Effector CD4-positive, alpha-beta T cell (primary cell): Measurements from ENCODE around the gene CISH.

Source experiments
- DNase-seq: peaks from one replicate; pipeline ENCODE4 v3.0.0-alpha.2; 2020

The CISH gene

DNA sequence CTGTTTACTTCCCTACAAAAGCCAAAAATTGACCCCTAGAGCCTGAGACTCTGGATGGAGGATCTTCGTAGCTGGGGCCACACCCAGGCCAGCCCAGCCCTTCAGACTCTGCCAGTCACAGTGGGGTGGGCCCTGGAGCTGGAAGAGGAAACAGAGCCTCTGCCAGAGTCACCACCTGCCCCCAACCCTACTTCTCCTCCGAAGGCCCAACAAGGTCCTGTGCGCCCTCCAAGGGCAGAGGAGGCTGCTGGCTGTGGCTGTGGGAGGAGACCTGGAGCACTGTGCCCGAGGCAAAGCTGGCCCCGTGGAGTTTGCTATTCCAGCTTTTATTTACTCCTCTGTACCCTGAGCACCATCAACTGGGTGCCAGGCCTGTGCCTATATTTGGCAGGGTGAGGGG is 19.0 kb downstream of the CISH start:
- no peak for DNase-seq

GRCh38 chr3:50591196-50591741 is 20.3 kb downstream of the CISH start:
- no peak for DNase-seq

- DNase-seq, result no peak
Measured at GRCh38 chr3:50588759-50589433, 22.7 kb downstream of the CISH start.

DNA sequence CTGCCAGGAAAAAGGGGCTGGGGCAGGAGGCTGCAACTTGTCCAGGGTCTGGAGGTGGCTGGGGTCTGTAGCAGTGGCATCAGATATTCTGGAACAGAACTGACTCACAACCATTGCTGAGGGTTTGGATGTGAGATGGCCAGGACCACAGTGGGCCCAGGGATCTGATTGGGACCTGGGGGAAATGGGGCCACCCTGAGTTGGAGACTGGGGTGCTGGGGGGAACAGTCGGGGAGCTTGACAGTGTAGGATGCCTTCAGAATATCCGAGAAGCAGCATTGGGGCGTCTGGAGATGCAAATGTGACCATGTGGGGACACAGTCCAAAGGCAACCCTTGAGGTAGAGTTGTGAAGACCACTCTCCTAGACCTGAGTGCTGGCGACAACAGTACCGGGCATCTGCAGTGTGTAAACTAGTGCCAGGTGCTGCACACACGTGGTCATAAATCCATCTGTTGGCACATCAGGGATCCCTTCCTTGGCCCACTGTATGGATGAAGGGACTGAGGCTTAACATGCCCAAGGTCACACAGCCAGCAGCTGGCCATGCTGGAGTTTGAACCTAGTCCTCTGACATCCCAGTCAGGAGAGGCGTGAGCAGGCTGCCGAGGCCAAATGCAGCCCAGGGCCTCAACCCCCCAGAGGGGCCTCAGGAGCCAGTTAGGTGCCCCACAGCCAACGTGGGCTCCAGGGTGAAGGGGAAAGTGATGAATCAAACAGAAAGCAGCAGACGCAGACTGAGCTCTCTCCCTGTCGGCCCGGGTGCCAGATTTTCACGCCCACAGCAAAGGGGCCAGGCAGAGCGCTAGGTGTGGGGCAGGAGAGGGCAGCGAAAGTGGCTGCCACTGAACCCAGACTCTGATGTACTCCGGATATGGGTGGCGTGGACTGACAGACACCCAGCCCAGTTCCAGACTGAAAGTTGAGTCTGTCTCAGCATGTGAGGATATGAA is 23.5 kb downstream of the CISH start:
- DNase-seq, result peak; percentile 37

DNA sequence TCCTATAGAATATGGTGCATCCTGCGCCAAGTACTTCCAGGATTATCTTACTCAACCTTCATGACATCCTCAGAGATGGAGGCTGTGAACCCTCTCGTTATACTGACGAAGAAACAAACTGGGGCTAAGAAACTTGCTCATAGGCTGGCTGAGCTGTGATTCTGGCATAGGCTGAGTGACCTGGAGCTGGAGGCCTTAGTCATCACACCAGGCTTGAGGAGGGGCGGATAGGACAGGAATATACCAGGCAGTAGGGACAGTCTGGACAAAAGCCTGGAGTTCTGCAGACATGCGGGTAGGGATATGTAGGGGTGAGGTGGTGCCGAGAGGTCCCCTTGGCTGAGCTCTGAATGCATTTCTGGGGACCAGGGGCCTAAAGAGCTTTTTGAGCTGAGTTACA is 24.2 kb downstream of the CISH start:
- DNase-seq, result no peak

- DNase-seq, result no peak
Measured at GRCh38 chr3:50586763-50587070, 24.9 kb downstream of the CISH start.

GRCh38 chr3:50585919-50586762 is 25.4 kb downstream of the CISH start:
- no peak for DNase-seq

- DNase-seq, result no peak
Measured at GRCh38 chr3:50584391-50584790, 27.2 kb downstream of the CISH start.

DNA sequence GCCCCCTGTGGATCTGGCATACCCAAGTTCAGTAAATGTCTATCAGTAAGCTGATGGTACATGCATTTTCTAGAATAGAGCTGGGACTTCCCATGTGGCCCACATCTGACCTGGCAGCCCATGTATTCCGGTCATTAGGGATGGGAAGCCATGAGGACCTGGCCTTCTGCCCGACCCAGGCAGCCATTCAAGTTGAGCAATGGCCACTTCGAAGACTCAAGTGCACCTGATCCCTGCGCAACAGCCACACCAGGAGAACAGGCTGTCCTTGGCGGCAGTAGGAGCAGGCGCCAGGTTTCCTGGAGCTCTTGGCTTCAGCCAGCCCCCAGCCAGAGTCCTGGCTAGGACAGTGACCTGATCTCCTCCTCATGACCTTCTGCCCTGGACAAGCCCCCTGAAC is 27.7 kb downstream of the CISH start:
- no peak for DNase-seq

DNA sequence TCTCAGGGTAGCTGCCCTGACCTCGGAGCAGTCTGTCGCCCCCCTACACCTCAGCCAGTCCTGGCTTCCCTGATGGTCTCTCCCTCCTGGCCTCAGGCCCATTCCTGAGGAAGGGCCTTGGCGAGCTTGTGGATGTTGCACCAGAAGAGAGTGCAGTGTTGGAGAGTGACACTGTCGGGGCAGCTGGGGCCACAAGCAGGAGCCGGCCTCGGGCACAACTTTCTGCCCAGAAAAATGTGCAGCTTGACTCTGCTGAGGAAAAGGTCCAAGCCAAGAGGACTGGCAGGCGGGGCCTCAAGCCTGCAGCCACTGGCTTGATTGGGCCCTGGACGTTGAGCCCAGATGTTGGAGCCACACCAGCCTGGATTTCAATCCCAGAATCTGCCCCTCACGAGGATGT is 29.5 kb downstream of the CISH start:
- DNase-seq, result no peak

- DNase-seq, result no peak
Measured at GRCh38 chr3:50581459-50581842, 30.1 kb downstream of the CISH start.

DNA sequence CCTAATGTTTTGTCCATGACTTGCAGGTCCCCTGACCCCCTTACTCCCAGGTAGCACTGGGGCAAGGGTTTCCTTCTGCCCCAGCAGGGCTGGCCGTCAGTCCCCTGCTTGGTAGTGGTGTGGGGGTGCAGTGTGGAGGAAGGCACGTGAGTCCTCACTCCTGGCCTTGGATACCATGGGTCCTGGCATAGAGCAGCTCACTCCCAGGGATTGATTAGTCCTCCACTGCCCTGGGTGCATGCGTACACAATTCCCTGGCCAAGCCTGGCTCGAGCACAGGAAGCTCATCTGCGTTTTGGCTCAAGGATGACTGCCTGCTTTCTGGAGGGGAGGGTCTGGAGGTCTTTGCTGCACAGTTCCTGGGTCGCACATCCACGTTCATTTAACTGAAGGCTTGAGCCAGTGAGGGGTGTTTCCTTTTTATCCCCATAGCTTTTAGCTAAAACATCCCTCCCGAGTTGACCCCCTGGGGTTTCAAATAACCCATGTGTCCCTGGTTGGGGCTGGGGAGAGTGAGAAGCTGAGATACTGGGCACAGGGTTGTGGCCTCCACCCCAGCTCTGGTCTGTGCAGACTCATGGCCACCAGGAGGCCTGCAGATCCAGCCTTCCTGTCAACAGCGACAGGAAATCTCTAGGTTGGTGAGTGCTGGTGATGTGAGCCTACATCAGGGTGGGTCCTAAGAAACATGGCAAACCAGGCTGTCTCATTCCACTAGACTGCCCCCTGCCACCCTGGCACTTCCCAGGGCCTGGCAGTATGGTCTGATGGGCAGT is 30.7 kb downstream of the CISH start:
- DNase-seq, result no peak

GRCh38 chr3:50577348-50577747 is 34.2 kb downstream of the CISH start:
- DNase-seq, result no peak

DNA sequence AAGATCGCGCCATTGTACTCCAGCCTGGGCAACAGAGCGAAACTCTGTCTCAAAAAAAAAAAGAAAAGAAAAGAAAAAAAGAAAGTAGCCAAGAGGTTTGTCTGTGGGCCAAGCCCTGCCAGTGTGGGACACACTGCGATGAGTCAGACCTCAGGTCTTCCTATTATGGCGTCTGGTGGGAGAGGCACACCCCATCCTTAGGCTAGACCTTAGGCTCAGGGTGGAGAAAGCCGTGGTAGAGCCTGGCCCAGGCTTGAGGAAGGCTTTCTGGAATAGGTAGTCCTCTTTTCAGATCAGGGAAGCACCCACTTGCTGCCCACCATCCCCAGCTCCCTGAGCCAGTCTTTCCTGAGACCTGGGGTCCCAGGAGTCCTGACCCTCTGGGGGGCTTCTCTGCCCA is 36.2 kb downstream of the CISH start:
- DNase-seq, result no peak

- no peak for DNase-seq
Measured at GRCh38 chr3:50574444-50574831, 37.1 kb downstream of the CISH start.

GRCh38 chr3:50573566-50574443 is 37.8 kb downstream of the CISH start:
- DNase-seq, result no peak

DNA sequence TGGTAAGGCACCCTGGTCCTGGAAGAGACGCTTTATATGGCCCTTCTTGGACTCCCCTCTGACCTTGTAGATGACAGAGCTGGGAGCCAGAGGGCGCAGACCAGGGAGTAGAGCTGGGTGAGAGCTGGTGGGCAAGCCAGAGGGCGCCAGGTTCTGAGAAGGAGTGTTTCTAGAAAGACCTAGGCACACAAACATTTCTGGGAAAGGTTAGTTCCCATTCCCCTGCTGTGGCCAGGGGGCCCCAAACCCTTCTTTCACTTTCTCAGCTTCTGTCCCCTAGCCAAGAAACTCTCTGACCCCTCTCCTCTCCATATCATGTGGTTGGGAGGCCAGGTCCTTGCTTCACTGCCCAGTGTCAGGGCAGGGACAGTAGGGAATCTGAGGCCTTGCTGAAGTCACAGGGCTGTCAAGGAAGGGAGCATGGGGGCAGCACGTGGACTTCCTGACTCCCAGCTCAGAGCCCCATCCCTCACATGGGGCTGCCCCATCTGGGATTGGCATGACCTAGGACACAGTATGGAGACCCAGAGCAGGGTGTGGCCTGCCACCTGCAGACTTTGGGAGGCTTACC is 38.7 kb downstream of the CISH start:
- no peak for DNase-seq

- peak; percentile 74 for DNase-seq
Measured at GRCh38 chr3:50572158-50572557, 39.4 kb downstream of the CISH start.

GRCh38 chr3:50571486-50571885 is 40.1 kb downstream of the CISH start:
- no peak for DNase-seq

- no peak for DNase-seq
Measured at GRCh38 chr3:50570508-50571279, 40.9 kb downstream of the CISH start.
